Progenitor cell of endocrine pancreas (in vitro differentiated cells): ENCODE data around the gene DIAPH2. TPM values are rescaled to one million over a fixed set of nuclear protein-coding genes. Genes with fewer than 3 reads are reported as not detected.

Experiments used
- DNase-seq: peaks from one replicate; pipeline ENCODE4 v3.0.0; 2021; ENCODE audit warnings: low spot score; ENCODE audit not compliant: unreplicated experiment
- H3K27ac Mint-ChIP-seq: 2 replicates; pipeline ENCODE4 v1.8.0; 2021; ENCODE audit warnings: mild to moderate bottlenecking, moderate library complexity, mixed read lengths
- H3K27me3 Mint-ChIP-seq: 2 replicates; pipeline ENCODE4 v1.8.0; 2021; ENCODE audit warnings: mixed read lengths
- H3K36me3 Mint-ChIP-seq: 2 replicates; pipeline ENCODE4 v1.8.0; 2022; ENCODE audit warnings: mixed read lengths; ENCODE audit not compliant: insufficient read depth
- H3K4me1 Mint-ChIP-seq: 2 replicates; pipeline ENCODE4 v1.8.0; 2021; ENCODE audit warnings: low read depth, mixed read lengths
- H3K4me3 Mint-ChIP-seq: 2 replicates; pipeline ENCODE4 v1.8.0; 2021; ENCODE audit warnings: low read depth, mild to moderate bottlenecking, moderate library complexity, mixed read lengths
- H3K9me3 Mint-ChIP-seq: 2 replicates; pipeline ENCODE4 v1.8.0; 2021; ENCODE audit warnings: low read depth, mixed read lengths
- total RNA-seq: library from RNA; stranded (reverse); gene quantifications from 2 replicates; pipeline ENCODE4 v1.2.1, GENCODE V29; 2021
- TF ChIP-seq, protein P1 (sequence below): fragments of 200-600 bp; sonication (generic); IDR thresholded peaks from one replicate; pipeline ENCODE4 v1.5.0; 2021; ENCODE audit warnings: antibody characterized with exemption, mild to moderate bottlenecking; ENCODE audit not compliant: unreplicated experiment

DIAPH2 gene
- total RNA-seq, 1 donor from 2014 or later, result 29.7 TPM

DNA sequence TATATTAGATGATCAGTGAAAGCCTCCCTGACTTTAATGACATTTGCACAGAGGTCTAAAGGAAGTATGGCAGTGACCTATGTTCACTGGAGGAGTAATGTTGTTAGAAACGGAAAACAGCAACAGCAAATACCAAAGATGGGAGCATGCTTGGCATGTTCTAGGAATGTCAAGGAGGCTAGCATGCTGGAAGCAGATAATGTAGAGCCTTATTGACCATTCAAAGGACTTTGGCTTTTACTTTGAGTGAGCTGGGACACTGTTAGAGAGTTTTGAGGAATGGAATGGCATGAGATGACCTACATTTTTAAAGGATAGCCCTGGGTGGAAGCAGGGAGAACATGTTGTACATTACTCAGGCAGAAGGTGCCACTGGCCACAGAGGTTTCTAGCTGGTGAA lies 205.1 kb downstream of the DIAPH2 start:
- no peak overlapping the region for H3K27ac Mint-ChIP-seq
- peaks cover 2% of the 10 kb centered on the region for H3K9me3 Mint-ChIP-seq
- H3K36me3 Mint-ChIP-seq, result peaks cover 2% of the 10 kb centered on the region
- no peak overlapping the region for H3K4me3 Mint-ChIP-seq
- peaks cover 9% of the 10 kb centered on the region for H3K4me1 Mint-ChIP-seq
- no peak for DNase-seq
- TF ChIP-seq, protein P1, sequence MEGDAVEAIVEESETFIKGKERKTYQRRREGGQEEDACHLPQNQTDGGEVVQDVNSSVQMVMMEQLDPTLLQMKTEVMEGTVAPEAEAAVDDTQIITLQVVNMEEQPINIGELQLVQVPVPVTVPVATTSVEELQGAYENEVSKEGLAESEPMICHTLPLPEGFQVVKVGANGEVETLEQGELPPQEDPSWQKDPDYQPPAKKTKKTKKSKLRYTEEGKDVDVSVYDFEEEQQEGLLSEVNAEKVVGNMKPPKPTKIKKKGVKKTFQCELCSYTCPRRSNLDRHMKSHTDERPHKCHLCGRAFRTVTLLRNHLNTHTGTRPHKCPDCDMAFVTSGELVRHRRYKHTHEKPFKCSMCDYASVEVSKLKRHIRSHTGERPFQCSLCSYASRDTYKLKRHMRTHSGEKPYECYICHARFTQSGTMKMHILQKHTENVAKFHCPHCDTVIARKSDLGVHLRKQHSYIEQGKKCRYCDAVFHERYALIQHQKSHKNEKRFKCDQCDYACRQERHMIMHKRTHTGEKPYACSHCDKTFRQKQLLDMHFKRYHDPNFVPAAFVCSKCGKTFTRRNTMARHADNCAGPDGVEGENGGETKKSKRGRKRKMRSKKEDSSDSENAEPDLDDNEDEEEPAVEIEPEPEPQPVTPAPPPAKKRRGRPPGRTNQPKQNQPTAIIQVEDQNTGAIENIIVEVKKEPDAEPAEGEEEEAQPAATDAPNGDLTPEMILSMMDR, result no peak
- H3K27me3 Mint-ChIP-seq, result no peaks in the 10 kb centered on the region

GRCh38 chrX:96906741-96907140 lies 222.1 kb downstream of the DIAPH2 start:
- Mint-ChIP-seq H3K36me3 (peaks cover 2% of the 10 kb centered on the region), H3K4me3 (no peak overlapping the region), H3K27ac (no peak overlapping the region), H3K27me3 (no peaks in the 10 kb centered on the region), H3K9me3 (no peaks in the 10 kb centered on the region), H3K4me1 (no peaks in the 10 kb centered on the region)
- no peak for DNase-seq
- TF ChIP-seq, protein P1, result no peak

GRCh38 chrX:96907516-96908272 lies 223.1 kb downstream of the DIAPH2 start:
- no peak overlapping the region for H3K4me3 Mint-ChIP-seq
- no peak for DNase-seq
- no peaks in the 10 kb centered on the region for H3K9me3 Mint-ChIP-seq
- peaks cover 1% of the 10 kb centered on the region for H3K36me3 Mint-ChIP-seq
- H3K4me1 Mint-ChIP-seq, result no peaks in the 10 kb centered on the region
- H3K27ac Mint-ChIP-seq, result no peak overlapping the region
- H3K27me3 Mint-ChIP-seq, result no peaks in the 10 kb centered on the region
- TF ChIP-seq, protein P1, result no peak

- Mint-ChIP-seq H3K9me3 (no peaks in the 10 kb centered on the region), H3K4me1 (no peaks in the 10 kb centered on the region), H3K36me3 (peaks cover 1% of the 10 kb centered on the region), H3K4me3 (no peak overlapping the region), H3K27me3 (no peaks in the 10 kb centered on the region), H3K27ac (no peak overlapping the region)
- DNase-seq, result no peak
- TF ChIP-seq, protein P1, result no peak
These were observed 224.6 kb downstream of the DIAPH2 start for GRCh38 chrX:96909291-96909690.

GRCh38 chrX:96918864-96919263 lies 234.2 kb downstream of the DIAPH2 start:
- Mint-ChIP-seq H3K4me1 (peaks cover 3% of the 10 kb centered on the region), H3K4me3 (no peak overlapping the region), H3K27me3 (no peaks in the 10 kb centered on the region), H3K27ac (no peak overlapping the region), H3K9me3 (no peaks in the 10 kb centered on the region), H3K36me3 (peaks cover 5% of the 10 kb centered on the region)
- no peak for DNase-seq
- TF ChIP-seq, protein P1, result no peak
